Liver (tissue), 9 donors: Measurements from ENCODE around the gene TOP1. TPM values are rescaled to one million over a fixed set of nuclear protein-coding genes. Genes with fewer than 3 reads are reported as not detected.

Experiments
- DNase-seq: peaks from one replicate; pipeline ENCODE4 v3.0.0-alpha.2; 2017; ENCODE audit warnings: low spot score
- H3K27ac ChIP-seq, 2 donors: one replicate each; pipeline ENCODE4 v1.7.0; 2013; ENCODE audit warnings: inconsistent platforms in 2 of 2, low read length in 2 of 2, control low read depth in 1 of 2, low read depth in 1 of 2, mild to moderate bottlenecking in 1 of 2
- H3K27me3 ChIP-seq, 4 donors: one replicate each; pipeline versions ENCODE4 v1.6.1 to v1.7.0; 2013; ENCODE audit warnings: low read length in 3 of 4, inconsistent platforms in 1 of 4, mild to moderate bottlenecking in 1 of 4, moderate library complexity in 1 of 4; ENCODE audit not compliant: control insufficient read depth in 4 of 4, insufficient read depth in 4 of 4
- H3K36me3 ChIP-seq, 4 donors: one replicate each; pipeline versions ENCODE4 v1.6.1 to v1.7.0; 2013; ENCODE audit warnings: low read length in 3 of 4, mild to moderate bottlenecking in 3 of 4, low read depth in 1 of 4, moderate library complexity in 1 of 4; ENCODE audit not compliant: control insufficient read depth in 4 of 4, insufficient read depth in 3 of 4
- H3K4me1 ChIP-seq, 4 donors: one replicate each; pipeline versions ENCODE4 v1.6.1 to v1.7.0; 2013; ENCODE audit warnings: low read length in 3 of 4, mild to moderate bottlenecking in 3 of 4, moderate library complexity in 1 of 4; ENCODE audit not compliant: control insufficient read depth in 4 of 4, insufficient read depth in 4 of 4
- H3K4me3 ChIP-seq, 3 donors: one replicate each; pipeline versions ENCODE4 v1.6.1 to v1.7.0; 2013; ENCODE audit warnings: low read length in 3 of 3, control low read depth in 1 of 3, low read depth in 1 of 3, mild to moderate bottlenecking in 1 of 3
- H3K9ac ChIP-seq, 2 donors: one replicate each; pipeline ENCODE4 v1.7.0; 2013; ENCODE audit warnings: low read length in 2 of 2, mild to moderate bottlenecking in 2 of 2, moderate library complexity in 2 of 2, control low read depth in 1 of 2, low read depth in 1 of 2
- H3K9me3 ChIP-seq, 4 donors: one replicate each; pipeline versions ENCODE4 v1.6.1 to v1.7.0; 2013; ENCODE audit warnings: low read length in 3 of 4; ENCODE audit not compliant: control insufficient read depth in 4 of 4
- ATF3 ChIP-seq: IDR thresholded peaks from 2 replicates; pipeline ENCODE4 v1.6.1; 2016; ENCODE audit warnings: antibody characterized with exemption
- CTCF ChIP-seq: fragments of 150-350 bp; IDR thresholded peaks from 2 replicates; pipeline ENCODE4 v1.5.1; 2017; ENCODE audit warnings: improper control_type of control experiment, low read depth, low read length; ENCODE audit not compliant: missing input control
- EGR1 ChIP-seq, 2 donors: IDR thresholded peaks; 2 replicates each; pipeline ENCODE4 v1.6.1; 2016 to 2018; ENCODE audit warnings: antibody characterized with exemption in 2 of 2, low read depth in 2 of 2
- FOXA1 ChIP-seq: IDR thresholded peaks from 2 replicates; pipeline ENCODE4 v1.6.1; 2016; ENCODE audit warnings: antibody characterized with exemption
- FOXA2 ChIP-seq: IDR thresholded peaks from 2 replicates; pipeline ENCODE4 v1.6.1; 2016; ENCODE audit warnings: antibody characterized with exemption
- GABPA ChIP-seq, 2 donors: IDR thresholded peaks in 1 of 2; conservative IDR thresholded peaks in 1 of 2; 2 replicates each; pipeline ENCODE4 v1.6.1; 2016; ENCODE audit warnings: antibody characterized with exemption in 2 of 2, mild to moderate bottlenecking in 1 of 2, moderate library complexity in 1 of 2
- HNF4A ChIP-seq, 2 donors: conservative IDR thresholded peaks; 2 replicates each; pipeline ENCODE4 v1.6.1; 2016; ENCODE audit warnings: antibody characterized with exemption in 2 of 2, mild to moderate bottlenecking in 2 of 2
- HNF4G ChIP-seq: IDR thresholded peaks from 2 replicates; pipeline ENCODE4 v1.6.1; 2016; ENCODE audit warnings: antibody characterized with exemption
- JUND ChIP-seq, 2 donors: IDR thresholded peaks; 2 replicates each; pipeline ENCODE4 v1.6.1; 2016; ENCODE audit warnings: antibody characterized with exemption in 2 of 2
- MAX ChIP-seq: IDR thresholded peaks from 2 replicates; pipeline ENCODE4 v1.6.1; 2016; ENCODE audit warnings: antibody characterized with exemption
- NR2F2 ChIP-seq: IDR thresholded peaks from 2 replicates; pipeline ENCODE4 v1.6.1; 2016; ENCODE audit warnings: antibody characterized with exemption
- RAD21 ChIP-seq, 2 donors: IDR thresholded peaks; 2 replicates each; pipeline ENCODE4 v1.6.1; 2016; ENCODE audit warnings: antibody characterized with exemption in 2 of 2, mild to moderate bottlenecking in 2 of 2
- REST ChIP-seq: IDR thresholded peaks from 2 replicates; pipeline ENCODE4 v1.6.1; 2016; ENCODE audit warnings: antibody characterized with exemption, mild to moderate bottlenecking
- RXRA ChIP-seq, 2 donors: IDR thresholded peaks; 2 replicates each; pipeline ENCODE4 v1.6.1; 2017 to 2018; ENCODE audit warnings: antibody characterized with exemption in 2 of 2, mild to moderate bottlenecking in 1 of 2
- SP1 ChIP-seq: IDR thresholded peaks from 2 replicates; pipeline ENCODE4 v1.6.1; 2018; ENCODE audit warnings: antibody characterized with exemption, mild to moderate bottlenecking
- TAF1 ChIP-seq: conservative IDR thresholded peaks from 2 replicates; pipeline ENCODE4 v1.6.1; 2016; ENCODE audit warnings: antibody characterized with exemption, mild to moderate bottlenecking
- YY1 ChIP-seq: IDR thresholded peaks from 2 replicates; pipeline ENCODE4 v1.6.1; 2016; ENCODE audit warnings: antibody characterized with exemption, mild to moderate bottlenecking
- ZBTB33 ChIP-seq: IDR thresholded peaks from 2 replicates; pipeline ENCODE4 v1.6.1; 2016; ENCODE audit warnings: antibody characterized with exemption
- WGBS: extraction: QIAGEN DNeasy Blood & Tissue Kit; methylation state at CpG from one replicate; pipeline ENCODE4 v1.1.7; 2013; 5-methylcytosine and 5-hydroxymethylcytosine counted together
- polyA plus RNA-seq, 2 donors: library from polyadenylated mRNA; stranded (reverse) in 1 of 2; unstranded in 1 of 2; fragments of 200-250 nt in 1 of 2; fragments of >200 nt in 1 of 2; fragmentation: Nextera tagmentation in 1 of 2; extraction: Ambion mirVana in 1 of 2; gene quantifications; one replicate each; pipeline versions ENCODE4 v1.2.1 to v1.2.3, GENCODE V29; 2013 to 2015
- total RNA-seq, 2 donors: library from RNA; depleted of rRNA; stranded (reverse); fragments of >200 nt; gene quantifications; one replicate each; pipeline ENCODE4 v1.2.3, GENCODE V29; 2014
- donor health status: healthy.
- donor health status: healthy.
- donor health status: healthy.
- donor health status: healthy.
- donor health status: healthy.

The TOP1 gene
- total and polyA plus RNA-seq, 4 donors, result 13.7 to 62.1 (median 19.4) TPM

GRCh38 chr20:41054847-41055230 is 26.2 kb downstream of the TOP1 start:
- TF ChIP-seq RXRA (IDR thresholded peaks at IDR 0.05), result no peak
- TF ChIP-seq ZBTB33, result no peak
- no peak for TF ChIP-seq HNF4G
- no peak for TF ChIP-seq NR2F2
- TF ChIP-seq HNF4A (conservative IDR thresholded peaks at IDR 0.05), result no peak
- no peak for TF ChIP-seq ATF3
- no peak for TF ChIP-seq TAF1
- TF ChIP-seq YY1, result no peak
- TF ChIP-seq CTCF, result no peak
- TF ChIP-seq GABPA (IDR thresholded peaks at IDR 0.05 in 1 of 2, conservative IDR thresholded peaks at IDR 0.05 in 1 of 2), result no peak
- no peak for TF ChIP-seq EGR1 (IDR thresholded peaks at IDR 0.05; ENCODE audit: low read depth in 2 of 2)
- H3K9me3 ChIP-seq, result no peaks in the 10 kb centered on the region
- H3K9ac ChIP-seq, result no peak overlapping the region
- no peaks in the 10 kb centered on the region for H3K36me3 ChIP-seq
- H3K4me1 ChIP-seq, result peaks cover 6 to 25% (median 16%) of the 10 kb centered on the region in 4 donors
- no peaks in the 10 kb centered on the region for H3K27me3 ChIP-seq
- no peak overlapping the region for H3K4me3 ChIP-seq
- WGBS, result 93% methylated on average over 2 of the region's 2 CpGs
- DNase-seq, result no peak
- H3K27ac ChIP-seq, result no peak overlapping the region

GRCh38 chr20:41055679-41056078 is 27.1 kb downstream of the TOP1 start:
- no peak overlapping the region for H3K4me3 ChIP-seq
- peaks cover 6 to 22% (median 16%) of the 10 kb centered on the region in 4 donors for H3K4me1 ChIP-seq
- no peaks in the 10 kb centered on the region for H3K36me3 ChIP-seq
- WGBS, result 68% methylated on average over 1 of the region's 1 CpG
- no peak overlapping the region for H3K9ac ChIP-seq
- DNase-seq, result no peak
- H3K27ac ChIP-seq, result no peak overlapping the region
- TF ChIP-seq ZBTB33, result no peak
- TF ChIP-seq MAX, result no peak
- no peak for TF ChIP-seq NR2F2
- TF ChIP-seq HNF4G, result no peak
- no peak for TF ChIP-seq FOXA1
- TF ChIP-seq HNF4A (conservative IDR thresholded peaks at IDR 0.05), result no peak
- no peak for TF ChIP-seq CTCF
- no peak for TF ChIP-seq FOXA2
- TF ChIP-seq SP1, result no peak
- no peak for TF ChIP-seq REST
- no peak for TF ChIP-seq YY1
- no peak for TF ChIP-seq RXRA (IDR thresholded peaks at IDR 0.05)
- no peak for TF ChIP-seq RAD21 (IDR thresholded peaks at IDR 0.05)
- no peak for TF ChIP-seq JUND (IDR thresholded peaks at IDR 0.05)
- TF ChIP-seq EGR1 (IDR thresholded peaks at IDR 0.05; ENCODE audit: low read depth in 2 of 2), result no peak
- TF ChIP-seq GABPA (IDR thresholded peaks at IDR 0.05 in 1 of 2, conservative IDR thresholded peaks at IDR 0.05 in 1 of 2), result no peak
- TF ChIP-seq TAF1, result no peak
- no peak for TF ChIP-seq ATF3
- H3K27me3 ChIP-seq, result no peaks in the 10 kb centered on the region
- H3K9me3 ChIP-seq, result no peaks in the 10 kb centered on the region
